ENCODE results near the gene PRORP.

PRORP gene

GRCh38 chr14:35159742-35160409 is 37.5 kb downstream of the PRORP start:
- Histone ChIP-seq H3K9ac (ENCODE audit: low read length) (no peak overlapping the region), H3K4me3 (ENCODE audit: low read depth in 1 of 2, low read length in 2 of 2) (no peak overlapping the region), H3K4me1 (ENCODE audit: insufficient read depth, low read length) (no peaks in the 10 kb centered on the region), H3K36me3 (ENCODE audit: insufficient read depth, low read length) (no peaks in the 10 kb centered on the region), H3K27ac (ENCODE audit: low read depth, low read length) (no peak overlapping the region), H3K9me3 (ENCODE audit: low read length) (no peaks in the 10 kb centered on the region), H3K27me3 (ENCODE audit: control insufficient read depth in 1 of 2, insufficient read depth in 2 of 2, low read length in 2 of 2) (no peaks in the 10 kb centered on the region)

GRCh38 chr14:35161231-35161630 is 38.9 kb downstream of the PRORP start:
- Histone ChIP-seq H3K9ac (ENCODE audit: low read length) (no peak overlapping the region), H3K9me3 (ENCODE audit: low read length) (no peaks in the 10 kb centered on the region), H3K4me1 (ENCODE audit: insufficient read depth, low read length) (no peaks in the 10 kb centered on the region), H3K27me3 (ENCODE audit: control insufficient read depth in 1 of 2, insufficient read depth in 2 of 2, low read length in 2 of 2) (no peaks in the 10 kb centered on the region), H3K27ac (ENCODE audit: low read depth, low read length) (no peak overlapping the region), H3K4me3 (ENCODE audit: low read depth in 1 of 2, low read length in 2 of 2) (no peak overlapping the region), H3K36me3 (ENCODE audit: insufficient read depth, low read length) (no peaks in the 10 kb centered on the region)

GRCh38 chr14:35163384-35163783 is 41.0 kb downstream of the PRORP start:
- no peak overlapping the region for H3K9ac ChIP-seq (ENCODE audit: low read length)
- no peaks in the 10 kb centered on the region for H3K27me3 ChIP-seq (ENCODE audit: control insufficient read depth in 1 of 2, insufficient read depth in 2 of 2, low read length in 2 of 2)
- no peaks in the 10 kb centered on the region for H3K9me3 ChIP-seq (ENCODE audit: low read length)
- H3K36me3 ChIP-seq (ENCODE audit: insufficient read depth, low read length), result no peaks in the 10 kb centered on the region
- H3K4me3 ChIP-seq (ENCODE audit: low read depth in 1 of 2, low read length in 2 of 2), result no peak overlapping the region
- no peak overlapping the region for H3K27ac ChIP-seq (ENCODE audit: low read depth, low read length)
- H3K4me1 ChIP-seq (ENCODE audit: insufficient read depth, low read length), result no peaks in the 10 kb centered on the region

- no peaks in the 10 kb centered on the region for H3K4me1 ChIP-seq (ENCODE audit: insufficient read depth, low read length)
- H3K27ac ChIP-seq (ENCODE audit: low read depth, low read length), result no peak overlapping the region
- no peak overlapping the region for H3K9ac ChIP-seq (ENCODE audit: low read length)
- no peaks in the 10 kb centered on the region for H3K36me3 ChIP-seq (ENCODE audit: insufficient read depth, low read length)
- no peaks in the 10 kb centered on the region for H3K9me3 ChIP-seq (ENCODE audit: low read length)
- H3K27me3 ChIP-seq (ENCODE audit: control insufficient read depth in 1 of 2, insufficient read depth in 2 of 2, low read length in 2 of 2), result no peaks in the 10 kb centered on the region
- no peak overlapping the region for H3K4me3 ChIP-seq (ENCODE audit: low read depth in 1 of 2, low read length in 2 of 2)
These were observed 42.5 kb downstream of the PRORP start for GRCh38 chr14:35164849-35165248.

GRCh38 chr14:35167496-35167895 is 45.1 kb downstream of the PRORP start:
- Histone ChIP-seq H3K4me3 (ENCODE audit: low read depth in 1 of 2, low read length in 2 of 2) (no peak overlapping the region), H3K36me3 (ENCODE audit: insufficient read depth, low read length) (no peaks in the 10 kb centered on the region), H3K27ac (ENCODE audit: low read depth, low read length) (no peak overlapping the region), H3K9me3 (ENCODE audit: low read length) (no peaks in the 10 kb centered on the region), H3K4me1 (ENCODE audit: insufficient read depth, low read length) (no peaks in the 10 kb centered on the region), H3K9ac (ENCODE audit: low read length) (no peak overlapping the region), H3K27me3 (ENCODE audit: control insufficient read depth in 1 of 2, insufficient read depth in 2 of 2, low read length in 2 of 2) (no peaks in the 10 kb centered on the region)
